HG03139 (cell line): ENCODE results near the gene STK17B.
"Not testable (repeated sequence)": the region's sequence is repeated elsewhere in the genome, so short reads cannot be mapped to it uniquely, and the experiment has no call there.

Experiments
- ATAC-seq: cut with Tn5 transposase; IDR thresholded peaks from one replicate; pipeline ENCODE4 v1.9.1; 2021; ENCODE audit not compliant: unreplicated experiment

The STK17B gene

GRCh38 chr2:196113061-196113974 is 58.1 kb downstream of the STK17B start:
- ATAC-seq = no peak

GRCh38 chr2:196112418-196113034 is 58.9 kb downstream of the STK17B start:
- no peak for ATAC-seq

GRCh38 chr2:196108604-196109003 is 62.8 kb downstream of the STK17B start:
- no peak for ATAC-seq

- ATAC-seq = no peak
These were observed 65.4 kb downstream of the STK17B start for GRCh38 chr2:196105951-196106350.

GRCh38 chr2:196104066-196104465 is 67.3 kb downstream of the STK17B start:
- no peak for ATAC-seq

- no peak for ATAC-seq
These were observed 67.8 kb downstream of the STK17B start for GRCh38 chr2:196103626-196104025.

- peak; percentile 89 for ATAC-seq
These were observed 69.9 kb downstream of the STK17B start for GRCh38 chr2:196101325-196101991.

- no peak for ATAC-seq
These were observed 71.5 kb downstream of the STK17B start for GRCh38 chr2:196099916-196100315.

- no peak for ATAC-seq
These were observed 73.3 kb downstream of the STK17B start for GRCh38 chr2:196097864-196098660.

- no peak for ATAC-seq
These were observed 74.2 kb downstream of the STK17B start for GRCh38 chr2:196096982-196097745.

GRCh38 chr2:196096264-196096663 is 75.1 kb downstream of the STK17B start:
- no peak for ATAC-seq

GRCh38 chr2:196089448-196089847 is 81.9 kb downstream of the STK17B start:
- ATAC-seq = not testable (repeated sequence)

- no peak for ATAC-seq
These were observed 83.2 kb downstream of the STK17B start for GRCh38 chr2:196088203-196088602.

- no peak for ATAC-seq
These were observed 84.6 kb downstream of the STK17B start for GRCh38 chr2:196086517-196087368.

- ATAC-seq = no peak
These were observed 87.8 kb downstream of the STK17B start for GRCh38 chr2:196083601-196084000.
